HL-60/S4 treated with phorbol 12-myristate 13-acetate at 8.2 ng/mL for 4 days and 3 days (cell line): Measurements from ENCODE around the gene HSBP1L1.
"Not testable (repeated sequence)": the region's sequence is repeated elsewhere in the genome, so short reads cannot be mapped to it uniquely, and the experiment has no call there.

Experiments used
- in situ Hi-C: fragments of 300-500 bp; cut with MboI; formaldehyde crosslinking; loops from 2 replicates; pipeline ENCODE4 v1.15.0; 2022; ENCODE audit warnings: low sequenced_read_pairs

HSBP1L1 gene

DNA sequence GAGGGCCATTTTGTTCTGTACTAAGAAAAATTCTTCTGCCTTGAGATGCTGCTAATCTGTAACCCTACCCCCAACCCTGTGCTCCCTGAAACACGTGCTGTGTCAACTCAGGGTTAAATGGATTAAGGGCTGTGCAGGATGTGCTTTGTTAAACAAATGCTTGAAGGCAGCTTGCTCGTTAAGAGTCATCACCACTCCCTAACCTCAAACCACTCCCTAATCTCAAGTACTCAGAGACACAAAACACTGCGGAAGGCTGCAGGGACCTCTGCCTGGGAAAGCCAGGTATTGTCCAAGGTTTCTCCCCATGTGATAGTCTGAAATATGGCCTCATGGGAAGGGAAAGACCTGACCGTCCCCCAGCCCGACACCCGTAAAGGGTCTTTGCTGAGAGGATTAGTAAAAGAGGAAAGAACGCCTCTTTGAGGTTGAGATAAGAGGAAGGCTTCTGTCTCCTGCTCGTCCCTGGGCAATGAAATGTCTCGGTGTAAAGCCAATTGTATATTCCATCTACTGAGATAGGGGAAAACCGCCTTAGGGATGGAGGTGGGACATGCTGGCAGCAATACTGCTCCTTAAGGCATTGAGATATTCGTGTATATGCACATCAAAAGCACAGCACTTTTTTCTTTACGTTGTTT, 4.2 kb upstream of the HSBP1L1 start:
- in situ Hi-C loops = not testable (repeated sequence)

GRCh38 chr18:79960921-79961526, 3.4 kb upstream of the HSBP1L1 start:
- in situ Hi-C loops = no loop called here

DNA sequence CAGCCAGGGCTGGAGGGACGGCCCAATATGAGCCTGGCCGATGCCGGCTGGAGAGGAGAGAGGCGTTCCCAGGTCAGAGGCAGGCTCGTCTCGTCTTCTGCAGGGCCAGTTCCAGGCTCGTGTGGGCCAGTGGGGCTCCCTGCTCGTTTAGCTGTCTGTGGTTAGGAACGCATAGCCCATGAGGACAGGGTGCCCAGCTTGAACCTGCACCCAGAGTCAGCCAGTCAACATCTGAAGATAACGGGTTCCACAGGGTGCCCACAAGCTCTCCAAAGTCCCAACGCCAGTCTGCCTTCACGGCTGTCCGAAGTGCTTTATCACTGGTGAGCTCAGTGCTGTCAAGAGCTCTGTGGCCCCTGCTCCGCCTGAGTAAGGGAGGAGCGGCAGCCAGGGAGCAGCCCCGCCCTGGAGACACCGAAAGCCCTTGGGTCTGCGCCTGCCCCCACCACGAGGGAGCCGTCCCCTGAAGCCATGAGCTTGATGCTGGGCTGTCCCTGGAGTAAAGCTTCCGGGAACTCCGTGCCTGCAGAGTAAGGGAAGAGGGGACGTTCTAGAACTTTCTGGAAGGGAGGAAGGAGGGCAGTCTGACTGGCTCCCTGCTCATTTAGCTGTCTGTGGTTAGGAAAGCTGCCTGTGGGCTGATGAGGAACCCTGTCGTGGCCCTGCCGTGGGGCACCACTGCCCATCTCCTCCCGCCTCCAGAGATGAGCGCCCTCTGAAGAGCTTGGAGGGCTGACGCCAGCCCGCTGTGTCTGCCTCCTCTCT, 2.7 kb upstream of the HSBP1L1 start:
- in situ Hi-C loops = no loop called here

DNA sequence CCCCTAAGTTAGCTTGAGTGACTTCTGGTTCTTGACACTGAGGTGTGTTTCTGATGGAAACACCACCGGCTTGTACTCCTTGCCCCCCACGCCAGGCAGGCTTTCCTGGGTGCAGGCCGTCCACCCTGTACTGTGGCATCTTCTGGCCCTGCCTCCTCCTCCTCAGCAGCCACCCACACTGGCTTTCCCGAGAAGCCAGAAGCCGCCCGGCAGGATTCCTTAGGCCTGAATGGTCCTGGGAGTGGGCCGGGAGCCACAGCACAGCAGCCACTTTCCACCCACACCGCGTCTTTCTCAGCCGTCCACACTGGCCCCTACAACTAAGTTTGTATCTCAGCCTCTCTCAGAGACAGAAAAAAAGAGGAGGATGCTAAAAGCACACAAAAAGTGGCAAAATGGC, 2.1 kb upstream of the HSBP1L1 start:
- in situ Hi-C loops = no loop called here

DNA sequence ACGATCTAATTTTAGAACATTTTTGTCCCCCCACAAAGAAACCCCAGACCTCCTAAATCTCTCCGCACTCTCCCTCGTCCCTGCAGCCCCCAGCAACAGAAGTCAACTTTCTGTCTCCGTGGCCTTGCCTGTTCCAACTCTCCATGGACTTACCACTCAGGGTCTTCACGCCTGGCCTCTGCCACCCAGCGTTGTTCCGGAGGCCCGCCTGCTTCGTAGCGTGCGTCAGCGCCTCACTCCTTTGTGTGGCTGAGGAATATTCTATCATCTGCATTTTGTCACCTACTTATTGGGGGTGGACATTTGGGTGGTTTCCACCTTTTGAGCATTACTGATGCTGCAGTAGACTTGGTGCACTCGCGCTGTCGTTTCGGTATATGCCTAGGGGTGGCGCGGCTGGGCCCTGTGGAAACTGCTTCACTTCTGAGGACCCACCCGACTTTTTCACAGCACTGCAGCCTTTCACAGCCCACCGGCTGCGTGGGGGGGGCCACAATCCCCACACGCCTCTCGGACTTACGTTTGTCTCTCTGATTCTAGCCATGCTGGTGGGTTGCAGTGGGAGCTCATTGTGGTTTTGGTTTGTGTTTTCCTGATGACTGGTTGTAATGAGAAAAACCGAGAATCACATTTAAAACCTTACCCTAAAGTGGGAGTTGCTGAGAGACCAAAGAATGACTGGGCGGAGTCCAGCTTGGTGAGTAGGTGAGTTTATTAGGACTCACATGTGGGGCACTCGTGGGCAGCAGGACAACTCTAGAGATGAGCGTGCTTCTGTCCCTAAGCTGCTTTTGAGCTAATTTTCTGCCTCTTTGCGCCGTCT, 1.4 kb upstream of the HSBP1L1 start:
- in situ Hi-C loops = no loop called here

DNA sequence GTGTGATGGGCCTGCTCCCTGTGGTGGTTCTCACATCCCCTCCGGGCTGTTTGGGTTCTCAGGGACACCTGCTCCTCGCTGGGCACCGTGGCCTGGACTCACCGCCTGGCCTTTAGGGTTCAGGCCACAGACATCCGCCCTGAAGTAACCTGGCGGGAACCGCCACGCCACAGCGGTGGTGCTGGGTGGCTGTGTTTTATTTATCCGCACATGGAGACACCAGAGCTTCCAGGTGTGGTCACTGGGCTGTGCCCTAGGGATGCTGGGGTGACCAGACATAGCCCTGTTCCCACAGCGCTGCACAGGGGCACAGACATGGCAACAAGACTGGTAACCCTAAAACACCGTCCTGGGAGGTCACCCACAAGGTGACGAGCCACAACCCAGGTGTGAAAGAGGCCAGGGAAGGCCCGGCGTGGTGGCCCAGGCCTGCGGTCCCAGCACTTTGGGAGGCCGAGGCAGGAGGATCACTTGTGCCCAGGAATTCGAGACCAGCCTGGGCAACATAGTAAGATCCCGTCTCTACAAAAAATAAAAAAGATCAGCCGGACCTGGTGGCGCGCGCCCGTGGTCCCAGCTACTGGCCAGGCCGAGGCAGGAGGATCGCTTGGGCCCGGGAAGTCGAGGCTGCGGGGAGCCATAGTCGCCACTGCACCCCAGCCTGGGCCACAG, 649 bp upstream of the HSBP1L1 start:
- in situ Hi-C loops = no loop called here

DNA sequence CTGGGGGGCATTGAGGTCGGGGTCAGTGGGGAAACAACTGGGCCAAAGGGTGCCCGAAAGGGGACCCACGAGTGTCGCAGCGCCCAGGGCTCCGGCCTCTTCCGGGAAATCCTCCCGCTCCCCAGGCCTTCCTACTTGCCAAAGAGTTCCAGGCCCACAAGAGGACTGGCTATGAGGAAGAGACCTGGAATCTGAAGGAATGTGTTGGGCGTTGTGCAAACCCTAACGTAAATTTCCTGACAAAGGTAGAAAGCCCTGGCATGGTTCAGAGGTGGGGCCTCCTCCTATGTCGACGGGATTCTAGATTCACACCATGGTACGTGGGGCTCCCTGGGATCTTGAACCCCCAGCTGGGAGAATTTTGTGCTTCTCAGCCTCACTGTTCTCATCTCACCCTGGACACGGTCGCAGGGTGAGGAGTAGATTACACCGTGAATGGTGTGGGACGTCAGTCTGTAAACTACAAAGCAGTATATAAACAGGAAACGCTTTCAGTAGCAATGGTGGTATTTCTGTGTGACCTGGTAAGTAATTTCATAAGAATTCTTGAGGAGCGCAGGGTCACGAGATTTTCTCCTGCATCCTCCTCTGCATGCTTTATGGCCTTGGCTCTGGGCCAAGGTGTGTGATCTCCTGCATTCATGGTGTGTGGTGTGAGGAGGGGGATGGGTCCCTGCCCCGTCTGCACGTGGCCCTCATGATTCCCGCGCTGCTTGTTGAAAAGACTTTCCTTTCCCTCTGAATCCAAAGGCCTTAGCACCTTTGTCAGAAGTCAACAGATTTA, 868 bp downstream of the HSBP1L1 start:
- in situ Hi-C loops = no loop called here

DNA sequence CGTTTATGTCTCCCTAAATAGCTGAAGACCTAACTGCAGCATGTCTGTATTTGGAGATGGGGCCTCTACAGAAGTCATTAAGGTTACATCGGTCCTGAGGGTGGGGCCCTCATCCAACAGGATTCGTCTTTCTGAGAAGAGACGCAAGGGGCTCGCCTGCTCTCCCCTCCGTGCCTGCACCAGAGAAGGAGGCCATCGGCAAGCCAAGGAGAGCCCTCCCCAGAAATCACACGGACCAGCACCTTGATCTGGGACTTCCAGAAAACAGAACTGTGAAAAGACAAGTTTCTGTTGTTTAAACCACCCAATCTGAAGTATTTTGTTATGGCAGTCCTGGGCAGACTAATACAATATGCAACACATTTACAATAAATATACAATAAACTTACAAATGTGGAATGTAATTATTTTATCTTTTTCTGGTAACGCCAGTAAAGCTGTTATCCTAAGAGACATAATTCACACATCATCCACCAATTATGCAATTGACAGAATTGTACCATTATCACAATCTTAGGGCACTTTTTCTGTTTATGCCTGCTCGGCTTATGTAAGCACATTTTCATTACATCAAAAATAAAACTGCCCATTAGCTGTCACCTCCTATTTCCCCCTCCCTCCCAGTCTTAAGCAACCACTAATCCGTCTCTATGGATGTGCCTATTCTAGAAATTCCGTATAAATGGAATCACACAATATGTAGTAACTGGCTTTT, 6.1 kb downstream of the HSBP1L1 start:
- in situ Hi-C loops = no loop called here

DNA sequence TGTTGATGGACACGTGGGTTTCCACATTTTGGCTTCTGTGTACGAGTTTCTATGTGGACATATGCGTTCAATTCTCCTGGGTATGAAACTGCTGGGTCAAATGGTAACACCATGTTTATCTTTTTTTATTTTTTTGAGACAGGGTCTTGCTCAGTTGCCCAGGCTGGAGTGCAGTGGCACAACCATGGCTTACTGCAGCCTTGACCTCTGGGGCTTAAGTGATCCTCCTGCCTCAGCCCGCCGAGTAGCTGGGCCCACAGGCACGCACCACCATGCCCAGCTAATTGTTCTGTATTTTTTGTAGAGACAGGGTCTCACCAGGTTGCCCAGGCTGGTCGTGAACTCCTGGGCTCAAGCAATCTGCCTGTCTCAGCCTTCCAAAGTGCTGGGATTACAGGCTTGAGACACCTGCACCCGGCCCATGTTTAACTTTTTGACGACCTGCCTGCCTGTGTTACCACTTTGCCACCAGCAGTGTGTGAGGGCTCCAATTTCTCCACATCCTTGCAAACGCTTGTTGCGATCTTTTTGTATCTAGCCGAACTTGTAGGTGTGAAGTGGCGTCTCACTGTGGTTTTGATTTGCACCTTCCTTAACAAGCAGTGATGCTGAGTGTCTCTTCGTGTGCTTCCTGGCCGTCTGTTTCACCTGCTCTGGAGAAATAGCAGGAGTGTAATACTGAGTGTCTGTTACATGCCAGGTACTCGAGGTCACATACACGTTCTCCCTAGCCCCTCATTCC, 6.9 kb downstream of the HSBP1L1 start:
- in situ Hi-C loops = no loop called here

DNA sequence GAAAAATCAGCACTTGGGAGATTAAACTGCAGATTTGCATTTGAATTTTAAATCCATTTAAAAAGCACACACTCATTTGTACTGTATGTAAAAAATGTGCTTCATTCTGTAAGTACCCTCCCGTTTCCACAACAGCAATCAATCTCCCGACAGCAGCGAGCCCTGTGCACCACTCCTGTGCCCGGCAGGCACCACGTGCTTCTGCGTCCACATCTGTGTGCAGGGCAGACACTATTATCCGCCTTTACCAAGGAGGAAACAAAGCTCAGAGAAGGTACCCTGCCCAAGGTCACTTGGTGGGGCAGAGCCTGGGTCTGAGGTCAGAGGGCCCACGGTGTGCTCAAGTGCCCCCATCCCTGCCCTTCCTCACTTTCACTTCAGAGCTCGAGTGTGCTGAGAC, 7.5 kb downstream of the HSBP1L1 start:
- in situ Hi-C loops = no loop called here

DNA sequence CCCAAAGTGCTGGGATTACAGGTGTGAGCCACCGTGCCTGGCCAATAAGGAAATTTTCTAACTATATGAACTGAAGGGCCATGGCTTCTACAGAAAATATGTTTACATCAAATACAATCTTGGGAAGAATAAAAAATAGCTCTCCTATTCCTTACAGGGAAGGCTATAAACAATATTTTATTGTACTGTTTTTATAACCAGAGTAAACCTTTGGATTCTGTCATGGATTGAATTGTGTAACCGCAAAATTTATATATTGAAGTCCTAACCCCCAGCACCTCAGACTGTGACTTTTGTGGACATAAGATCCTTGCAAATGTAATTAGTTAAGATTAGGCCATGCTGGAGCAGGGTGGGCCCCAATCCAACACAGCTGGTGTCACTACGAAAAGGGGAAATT, 8.3 kb downstream of the HSBP1L1 start:
- in situ Hi-C loops = no loop called here

DNA sequence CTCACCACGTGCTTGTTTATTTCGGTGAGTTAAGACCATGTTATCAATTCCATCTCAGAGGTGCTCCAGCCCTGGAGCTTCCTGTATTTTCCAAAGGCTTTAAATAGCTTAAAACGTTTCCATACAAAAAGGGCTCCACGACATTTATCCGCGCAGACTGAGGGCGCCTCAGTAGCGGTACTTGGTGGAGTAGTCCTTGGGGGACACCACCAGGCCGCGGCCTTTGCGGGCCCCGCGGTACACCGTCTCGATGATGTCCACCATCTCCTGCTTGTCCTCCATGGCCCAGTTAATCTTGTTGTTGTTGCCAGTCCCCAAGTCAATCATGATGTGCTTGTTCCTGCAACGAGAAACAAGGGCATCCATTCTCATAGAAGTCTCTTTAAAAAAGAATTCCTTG, 9.1 kb downstream of the HSBP1L1 start:
- in situ Hi-C loops = no loop called here

DNA sequence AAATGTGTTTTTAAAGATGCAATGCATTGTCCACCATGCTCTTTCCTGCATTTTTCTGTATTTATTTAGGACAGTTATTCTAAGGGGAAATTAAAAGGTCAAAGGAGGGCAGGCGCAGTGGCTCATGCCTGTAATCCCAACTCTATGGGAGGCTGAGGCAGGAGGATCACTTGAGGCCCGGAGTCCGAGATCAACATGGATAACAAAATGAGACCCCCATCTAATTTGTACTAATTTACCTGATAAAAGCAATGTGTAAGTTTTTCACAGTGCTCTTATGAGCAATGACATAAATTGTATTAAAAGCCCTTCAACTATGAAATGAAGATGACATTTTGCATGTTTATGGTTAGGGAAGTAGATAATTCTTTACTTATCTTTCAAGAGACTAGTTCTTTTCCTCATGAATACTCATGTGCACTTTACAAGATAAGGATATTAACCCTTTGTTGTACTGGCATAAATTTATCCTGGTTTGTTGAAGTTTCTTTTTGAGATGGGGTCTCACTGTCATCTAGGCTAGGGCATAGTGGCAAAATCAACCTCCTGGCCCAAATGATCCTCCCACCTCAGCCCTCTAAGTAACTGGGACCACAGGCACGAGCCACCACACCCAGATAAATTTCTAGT, 9.7 kb downstream of the HSBP1L1 start:
- in situ Hi-C loops = no loop called here

- in situ Hi-C loops = no loop called here
These were observed 10.6 kb downstream of the HSBP1L1 start for GRCh38 chr18:79975043-79975442.

DNA sequence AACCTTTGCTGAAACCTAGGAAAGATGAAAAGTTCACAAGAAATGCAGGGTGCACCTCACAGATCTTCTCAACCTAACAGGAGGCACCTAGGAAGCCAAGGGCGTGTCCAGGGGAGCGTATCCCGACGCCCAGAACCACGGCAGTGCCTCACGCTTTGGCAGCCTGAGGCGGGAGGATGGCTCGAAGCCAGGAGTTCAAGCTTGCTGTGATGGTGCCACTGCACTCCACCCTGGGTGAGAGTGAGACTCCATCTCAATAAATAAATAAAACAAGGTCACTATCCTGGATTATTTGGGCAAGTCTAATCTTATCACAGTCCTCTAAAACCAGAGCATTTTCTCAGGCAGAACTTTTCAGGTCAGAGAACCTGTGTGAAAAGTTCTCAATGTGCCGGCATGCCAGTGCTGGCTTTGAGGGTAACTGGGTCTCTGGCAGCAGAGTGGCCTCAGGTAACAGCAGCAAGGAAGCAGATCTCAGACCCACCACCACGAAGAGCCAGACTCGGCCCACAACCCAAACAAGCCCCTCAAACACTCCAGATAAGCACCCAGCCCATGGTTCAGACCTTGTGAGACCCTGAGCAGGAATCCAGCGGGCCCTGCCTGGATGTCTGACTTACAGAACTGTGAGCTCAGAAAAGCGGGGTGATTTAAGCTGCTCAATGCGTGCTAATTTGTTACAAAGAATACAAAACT, 11.7 kb downstream of the HSBP1L1 start:
- in situ Hi-C loops = no loop called here

- in situ Hi-C loops = no loop called here
These were observed 15.4 kb downstream of the HSBP1L1 start for GRCh38 chr18:79979843-79980242.

- in situ Hi-C loops = no loop called here
These were observed 16.1 kb downstream of the HSBP1L1 start for GRCh38 chr18:79980585-79980984.

- in situ Hi-C loops = no loop called here
These were observed 18.3 kb downstream of the HSBP1L1 start for GRCh38 chr18:79982736-79983135.
